ENCODE results near the gene SH3PXD2A.

DNA sequence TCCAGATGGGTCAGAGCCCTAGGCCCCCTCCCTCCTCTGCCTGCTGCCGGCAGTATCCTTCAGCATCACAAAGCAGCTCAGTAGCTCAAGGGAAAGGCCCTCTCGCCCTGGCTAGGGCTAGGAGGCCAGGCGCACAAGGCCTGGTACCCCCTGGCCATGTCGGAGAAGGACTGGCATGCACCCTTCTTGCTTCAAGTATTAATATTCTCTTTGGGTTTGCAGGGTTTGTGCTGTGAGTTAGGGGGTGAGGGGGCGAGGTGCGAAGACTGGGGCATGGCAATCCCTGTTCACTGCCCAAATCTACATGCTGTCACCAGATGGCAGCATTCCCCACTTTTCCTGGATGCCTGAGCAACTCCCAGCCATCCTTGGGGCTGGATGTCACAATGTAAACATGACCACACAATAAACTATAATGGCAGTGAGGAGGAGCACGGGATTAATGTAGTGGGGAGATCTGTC, 256.7 kb downstream of the SH3PXD2A start:
- TF ChIP-seq POLR2AphosphoS5 (IDR thresholded peaks at IDR 0.05) (peak; percentile 19 to 64 (median 27)), EP300 (IDR thresholded peaks at IDR 0.05; ENCODE audit: low read depth) (no peak)
